GM19351 (cell line): ENCODE data around the gene RPL37.
"Not testable (repeated sequence)": the region's sequence is repeated elsewhere in the genome, so short reads cannot be mapped to it uniquely, and the experiment has no call there.

Source experiments
- ATAC-seq: cut with Tn5 transposase; IDR thresholded peaks from one replicate; pipeline ENCODE4 v1.9.1; 2021; ENCODE audit warnings: mild to moderate bottlenecking, moderate library complexity; ENCODE audit not compliant: unreplicated experiment

The RPL37 gene

GRCh38 chr5:40834849-40835787 is at the start of gene RPL37:
Gene RPL37 (minus strand): TSS chr5:40835222. CDS start chr5:40835185, 37 bp downstream.
- ATAC-seq, result peak; percentile 96

- not testable (repeated sequence) for ATAC-seq
Measured at GRCh38 chr5:40883051-40883450, 48.0 kb upstream of the RPL37 start.

- ATAC-seq, result no peak
Measured at GRCh38 chr5:40882291-40882690, 47.3 kb upstream of the RPL37 start.

- ATAC-seq, result peak; percentile 72
Measured at GRCh38 chr5:40879163-40879942, 44.3 kb upstream of the RPL37 start.

GRCh38 chr5:40877371-40877988 is 42.5 kb upstream of the RPL37 start:
- ATAC-seq, result no peak

GRCh38 chr5:40875958-40876357 is 40.9 kb upstream of the RPL37 start:
- ATAC-seq, result no peak

GRCh38 chr5:40873286-40873880 is 38.4 kb upstream of the RPL37 start:
- no peak for ATAC-seq

GRCh38 chr5:40872253-40872652 is 37.2 kb upstream of the RPL37 start:
- ATAC-seq, result not testable (repeated sequence)

GRCh38 chr5:40871177-40871576 is 36.2 kb upstream of the RPL37 start:
- no peak for ATAC-seq

- ATAC-seq, result no peak
Measured at GRCh38 chr5:40869384-40869783, 34.4 kb upstream of the RPL37 start.

GRCh38 chr5:40866844-40867243 is 31.8 kb upstream of the RPL37 start:
- no peak for ATAC-seq

GRCh38 chr5:40865004-40865403 is 30.0 kb upstream of the RPL37 start:
- ATAC-seq, result not testable (repeated sequence)

GRCh38 chr5:40860711-40861110 is 25.7 kb upstream of the RPL37 start:
- no peak for ATAC-seq

GRCh38 chr5:40853632-40854192 is 18.7 kb upstream of the RPL37 start:
- ATAC-seq, result no peak

GRCh38 chr5:40847525-40847924 is 12.5 kb upstream of the RPL37 start:
- no peak for ATAC-seq

GRCh38 chr5:40846371-40846770 is 11.3 kb upstream of the RPL37 start:
- ATAC-seq, result no peak

GRCh38 chr5:40844565-40844964 is 9.5 kb upstream of the RPL37 start:
- no peak for ATAC-seq

- no peak for ATAC-seq
Measured at GRCh38 chr5:40842351-40842750, 7.3 kb upstream of the RPL37 start.

GRCh38 chr5:40841068-40841805 is 6.2 kb upstream of the RPL37 start, which contains the start of gene CARD6:
Gene CARD6 (plus strand): TSS chr5:40841367. CDS start chr5:40841383, 16 bp downstream.
- peak; percentile 58 for ATAC-seq

- ATAC-seq, result no peak
Measured at GRCh38 chr5:40838086-40838485, 3.1 kb upstream of the RPL37 start.
